Measurements from ENCODE around the gene SOD3.

The SOD3 gene

DNA sequence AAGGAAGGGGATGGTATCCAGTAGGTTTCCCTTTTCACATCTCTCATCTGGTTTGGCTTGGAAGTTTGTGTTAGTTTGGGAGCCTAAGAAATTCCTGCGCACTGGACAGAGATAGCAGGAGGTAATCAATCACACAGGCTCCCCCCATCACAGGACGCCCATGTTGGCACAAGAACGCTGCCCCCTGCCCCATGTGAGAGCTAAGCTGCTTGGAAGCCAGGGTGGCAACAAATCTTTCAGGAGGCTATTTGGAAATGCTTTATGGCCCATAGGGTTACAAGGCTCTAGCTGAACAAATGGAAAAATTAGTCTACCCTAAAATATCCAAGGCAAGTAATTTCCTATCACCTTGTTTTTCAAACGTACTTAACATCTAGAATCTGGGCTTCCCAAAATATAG, 54.0 kb downstream of the SOD3 start:
- TF ChIP-seq POLR2A (IDR thresholded peaks at IDR 0.05; ENCODE audit: low read depth, low read length) (no peak), POLR2AphosphoS5 (IDR thresholded peaks at IDR 0.05; ENCODE audit: low read depth, low read length) (no peak)
- FAIRE-seq (no peak), DNase-seq (ENCODE audit: insufficient read length) (no peak)

DNA sequence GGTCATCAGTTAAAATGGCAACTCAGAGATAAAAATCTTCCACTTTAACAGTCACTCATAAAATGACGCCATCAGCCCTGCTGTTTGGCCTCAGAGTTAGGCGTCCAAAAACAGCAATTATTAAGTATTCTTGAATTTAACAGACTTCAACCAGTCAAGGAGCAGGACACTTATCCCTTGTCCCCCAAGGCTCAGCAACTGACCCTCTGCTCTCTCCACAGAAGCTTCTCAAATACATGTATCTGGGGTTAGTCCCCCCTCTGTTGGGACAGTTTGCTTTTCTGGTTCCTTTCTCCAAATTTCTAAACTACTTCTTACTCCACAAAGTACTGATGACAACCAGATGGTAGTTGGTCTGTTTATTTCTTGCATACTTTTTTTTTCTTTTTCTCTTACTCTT, 54.4 kb downstream of the SOD3 start:
- TF ChIP-seq TAF1 (IDR thresholded peaks at IDR 0.05; ENCODE audit: borderline replicate concordance, low read depth, low read length) (no peak), POLR2A (IDR thresholded peaks at IDR 0.05; ENCODE audit: low read depth, low read length) (no peak), POLR2AphosphoS5 (IDR thresholded peaks at IDR 0.05; ENCODE audit: low read depth, low read length) (no peak)
- no peak for FAIRE-seq
- no peak for DNase-seq (ENCODE audit: insufficient read length)
